HepG2 (cell line): ENCODE data around the gene C10orf120. TPM values are rescaled to one million over a fixed set of nuclear protein-coding genes. Genes with fewer than 3 reads are reported as not detected.

Source experiments
- ATAC-seq: fragments of 200-7000 bp; cut with Tn5 transposase; 3 replicates; pipeline ENCODE4 v1.9.1; 2020; ENCODE audit warnings: mild to moderate bottlenecking, moderate library complexity
- BruUV-seq: library from RNA; stranded (reverse); fragments of 400-500 nt; replicated peaks from 2 replicates; lab custom pipeline; 2021; lab: Mats Ljungman, UMichigan
- CTCF ChIA-PET: fragments of 300-600 bp; formaldehyde crosslinking; extraction: SDS; loops from one replicate; lab custom pipeline; 2021; ENCODE audit warnings: low total read pairs, inconsistent platforms, low intra/inter-chr PET ratio; lab: Yijun Ruan, JAX
- POLR2A ChIA-PET: fragments of 350-600 bp; sonication (Branson Sonifier 250); formaldehyde crosslinking; loops from one replicate; lab custom pipeline; 2020; ENCODE audit warnings: antibody characterized with exemption, inconsistent platforms; lab: Yijun Ruan, JAX
- DNase-seq: peaks from one replicate; pipeline ENCODE4 v3.0.0-alpha.2; 2015; ENCODE audit warnings: low spot score
- FAIRE-seq: peaks from 3 replicates; lab custom pipeline; 2011; peaks lifted over from hg19 to GRCh38; lab: Jason Lieb, UNC
- H2AFZ ChIP-seq: one replicate; pipeline ENCODE4 v1.6.1; 2011; ENCODE audit warnings: low read length, inconsistent platforms
- H3K27ac ChIP-seq: fragments of 300-600 bp; 3 replicates; pipeline ENCODE4 v1.8.0; 2011; ENCODE audit warnings: mixed run types, mild to moderate bottlenecking, mixed read lengths, low read length, inconsistent platforms; ENCODE audit not compliant: insufficient read depth; ENCODE audit errors: extremely low read length
- H3K27me3 ChIP-seq, 2 experiments: fragments of 200-600 bp in 1 of 2; 2 replicates in 1 of 2; 3 replicates in 1 of 2; pipeline versions ENCODE4 v1.6.0 to v1.8.0; 2011; ENCODE audit warnings: low read length in 2 of 2, mild to moderate bottlenecking in 2 of 2, moderate library complexity in 2 of 2, inconsistent platforms in 1 of 2; ENCODE audit not compliant: insufficient read depth in 2 of 2, control insufficient read depth in 1 of 2
- H3K36me3 ChIP-seq, 2 experiments: fragments of 200-600 bp in 1 of 2; replicated peaks in 1 of 2; 2 replicates in 1 of 2; 3 replicates in 1 of 2; pipeline versions ENCODE4 v1.5.1 to v1.8.0; 2011; ENCODE audit warnings: low read length in 2 of 2, inconsistent platforms in 1 of 2; ENCODE audit not compliant: insufficient read depth in 2 of 2, control insufficient read depth in 1 of 2
- H3K4me1 ChIP-seq: 2 replicates; pipeline ENCODE4 v1.5.1; 2012; ENCODE audit warnings: low read length, inconsistent platforms; ENCODE audit not compliant: insufficient read depth
- H3K4me2 ChIP-seq: 2 replicates; pipeline ENCODE4 v1.6.0; 2011; ENCODE audit warnings: low read depth, low read length, inconsistent platforms
- H3K4me3 ChIP-seq, 3 experiments: fragments of 200-600 bp in 1 of 3; sonication (generic), shearing (Covaris generic) in 1 of 3; replicated peaks in 1 of 3; 2 replicates each; pipeline ENCODE4 v1.5.1; 2011 to 2016; ENCODE audit warnings: low read length in 3 of 3, inconsistent platforms in 2 of 3, low read depth in 2 of 3, mild to moderate bottlenecking in 2 of 3, control low read depth in 1 of 3, mixed read lengths in 1 of 3; ENCODE audit not compliant: insufficient read depth in 1 of 3
- H3K79me2 ChIP-seq: one replicate; pipeline ENCODE4 v1.6.1; 2011; ENCODE audit warnings: low read length, inconsistent platforms; ENCODE audit not compliant: insufficient read depth
- H3K9ac ChIP-seq: 2 replicates; pipeline ENCODE4 v1.6.0; 2011; ENCODE audit warnings: mild to moderate bottlenecking, low read depth, low read length, inconsistent platforms; ENCODE audit not compliant: insufficient read depth
- H3K9me3 ChIP-seq: 2 replicates; pipeline ENCODE4 v1.5.1; 2012; ENCODE audit warnings: mild to moderate bottlenecking, low read length
- H4K20me1 ChIP-seq: 2 replicates; pipeline ENCODE4 v1.6.0; 2011; ENCODE audit warnings: inconsistent platforms, mild to moderate bottlenecking, low read length, moderate library complexity; ENCODE audit not compliant: insufficient read depth
- CREB1 ChIP-seq, 2 experiments: fragments of 450-650 bp in 1 of 2; IDR thresholded peaks; 2 replicates each; pipeline ENCODE4 v1.6.1; 2016 to 2017; ENCODE audit warnings: control low read depth in 1 of 2, mild to moderate bottlenecking in 1 of 2, missing compliant biosample characterization in 1 of 2, missing genetic modification characterization in 1 of 2
- GTF2F1 ChIP-seq: fragments of 150-350 bp; IDR thresholded peaks from 2 replicates; pipeline ENCODE4 v1.6.1; 2014; ENCODE audit warnings: low read length
- MTA1 ChIP-seq: sonication (generic); formaldehyde crosslinking; IDR thresholded peaks from 2 replicates; pipeline ENCODE4 v1.4.0; 2020; ENCODE audit warnings: missing genetic modification reagents, mild to moderate bottlenecking, borderline replicate concordance
- NAIF1 ChIP-seq: sonication (generic); formaldehyde crosslinking; IDR thresholded peaks from 2 replicates; pipeline ENCODE4 v1.5.0; 2020; ENCODE audit warnings: mild to moderate bottlenecking, missing genetic modification reagents, borderline replicate concordance
- PBX3 ChIP-seq: sonication (generic); formaldehyde crosslinking; IDR thresholded peaks from 2 replicates; pipeline ENCODE4 v1.8.1; 2023; ENCODE audit warnings: missing genetic modification reagents, inconsistent platforms, borderline replicate concordance
- PHB2 ChIP-seq: fragments of 450-650 bp; IDR thresholded peaks from 2 replicates; pipeline ENCODE4 v1.6.1; 2018; ENCODE audit not compliant: partially characterized antibody
- RCOR2 ChIP-seq: IDR thresholded peaks from 2 replicates; pipeline ENCODE4 v1.6.1; 2016; ENCODE audit warnings: missing biosample characterization, missing genetic modification reagents
- THAP11 ChIP-seq: IDR thresholded peaks from 2 replicates; pipeline ENCODE4 v1.6.1; 2016; ENCODE audit warnings: missing biosample characterization, missing genetic modification reagents
- ZNF160 ChIP-seq: sonication (generic); formaldehyde crosslinking; IDR thresholded peaks from 2 replicates; pipeline ENCODE4 v1.8.0; 2022; ENCODE audit warnings: mild to moderate bottlenecking, inconsistent platforms, missing genetic modification reagents
- ZNF232 ChIP-seq: sonication (generic); formaldehyde crosslinking; IDR thresholded peaks from 2 replicates; pipeline ENCODE4 v1.4.0; 2020; ENCODE audit warnings: missing genetic modification reagents, borderline replicate concordance
- ZNF333 ChIP-seq: sonication (generic); formaldehyde crosslinking; IDR thresholded peaks from 2 replicates; pipeline ENCODE4 v1.4.0; 2020; ENCODE audit warnings: mild to moderate bottlenecking, missing genetic modification reagents, borderline replicate concordance
- ZNF343 ChIP-seq: sonication (generic); formaldehyde crosslinking; IDR thresholded peaks from 2 replicates; pipeline ENCODE4 v1.4.0; 2020; ENCODE audit warnings: mild to moderate bottlenecking, missing genetic modification reagents
- ZNF564 ChIP-seq: sonication (generic); formaldehyde crosslinking; IDR thresholded peaks from 2 replicates; pipeline ENCODE4 v1.8.1; 2023; ENCODE audit warnings: mild to moderate bottlenecking, missing genetic modification reagents
- ZNF670 ChIP-seq: sonication (generic); formaldehyde crosslinking; IDR thresholded peaks from 2 replicates; pipeline ENCODE4 v1.8.0; 2022; ENCODE audit warnings: mild to moderate bottlenecking, missing genetic modification reagents, borderline replicate concordance
- WGBS: methylation state at CpG from one replicate; pipeline ENCODE4 v1.1.6; 2017; ENCODE audit warnings: low lambda C conversion rate; 5-methylcytosine and 5-hydroxymethylcytosine counted together
- in situ Hi-C: cut with HindIII; loops from 2 replicates; pipeline ENCODE4 v1.10.0; 2017; ENCODE audit warnings: low pct_unique_long_range_greater_than_20kb; ENCODE audit not compliant: extremely low pct_ligation_motif_present
- intact Hi-C: fragments of 100-400 bp; cut with micrococcal nuclease; formaldehyde crosslinking; loops from one replicate; pipeline ENCODE4 v1.10.0; 2022; ENCODE audit not compliant: unreplicated experiment
- polyA plus RNA-seq, 8 experiments: library from polyadenylated mRNA; depleted of rRNA in 3 of 8; stranded (reverse) in 7 of 8; unstranded in 1 of 8; fragments of >200 nt; fragmentation: Illumina TruSeq in 4 of 8; extraction: Trizol in 4 of 8; gene quantifications; 2 replicates each; pipeline versions ENCODE4 v1.2.1 to v1.2.3, GENCODE V29; 2011 to 2016; ENCODE audit warnings: low read depth in 4 of 8, missing spikeins in 1 of 8, mixed read lengths in 1 of 8; ENCODE audit not compliant: insufficient read depth in 1 of 8
- total RNA-seq, 5 experiments: library from RNA; depleted of rRNA; stranded (reverse); fragments of >200 nt; fragmentation: Illumina TruSeq; extraction: Trizol; gene quantifications; 2 replicates each; pipeline ENCODE4 v1.2.3, GENCODE V29; 2016; ENCODE audit warnings: low read depth in 1 of 5
- TF ChIP-seq, protein P1 (sequence below): sonication (generic); formaldehyde crosslinking; IDR thresholded peaks from 2 replicates; pipeline ENCODE4 v1.4.0; 2020; ENCODE audit warnings: mild to moderate bottlenecking, missing genetic modification reagents

C10orf120 gene
- total and polyA plus RNA-seq, 2 of the 13 experiments (the other 11 are each of a cell fraction or from before 2014, with no cell fraction given), result not detected

DNA sequence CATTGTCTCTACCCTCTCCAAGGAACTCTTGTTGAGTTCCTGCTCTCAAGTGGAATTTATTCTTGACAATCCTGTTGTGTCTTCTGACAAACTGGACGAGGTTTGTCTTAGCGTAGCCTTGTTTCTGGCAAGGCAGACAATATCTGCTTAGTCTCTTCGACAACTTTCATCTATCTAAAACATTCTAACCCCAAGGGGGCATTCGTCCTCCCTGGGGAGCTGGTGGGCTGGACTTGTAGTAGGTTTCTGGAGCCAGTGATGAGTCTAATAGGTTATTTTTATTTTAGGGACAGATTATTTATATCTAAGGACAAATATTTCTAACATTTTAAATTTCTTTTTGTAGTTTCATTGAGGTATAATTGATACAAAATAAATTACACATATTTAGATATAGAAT, 7.3 kb upstream of the C10orf120 start:
- Histone ChIP-seq H3K4me3 (no peak overlapping the region), H2AFZ (no peak overlapping the region), H3K9me3 (no peaks in the 10 kb centered on the region), H3K79me2 (no peaks in the 10 kb centered on the region), H3K4me2 (no peak overlapping the region), H3K4me1 (no peaks in the 10 kb centered on the region), H3K9ac (no peak overlapping the region), H3K27ac (no peak overlapping the region), H3K36me3 (no peaks in the 10 kb centered on the region), H4K20me1 (no peaks in the 10 kb centered on the region), H3K27me3 (peaks cover 2 to 13% of the 10 kb centered on the region in 2 experiments; a peak in 4 of 5 replicates)
- in situ Hi-C loops (loop anchor here (10.0 kb wide), 1 partner anchor 412 kb away; no protein-coding TSS in a partner anchor), intact Hi-C loops (no loop called here)
- 27% methylated on average over 4 of the region's 4 CpGs for WGBS
- no peak for DNase-seq
- ChIA-PET CTCF (no interaction called here), POLR2A (no interaction called here)
- TF ChIP-seq ZNF343 (CRISPR knock-in tag) (no peak), CREB1 (IDR thresholded peaks at IDR 0.05) (no peak), CREB1 (CRISPR knock-in tag; IDR thresholded peaks at IDR 0.05) (no peak), THAP11 (CRISPR knock-in tag) (no peak), GTF2F1 (no peak), ZNF160 (no peak), RCOR2 (CRISPR knock-in tag) (no peak), ZNF564 (CRISPR knock-in tag) (no peak), PHB2 (no peak), ZNF232 (CRISPR knock-in tag) (no peak), NAIF1 (CRISPR knock-in tag) (no peak), MTA1 (no peak), ZNF333 (no peak), ZNF670 (CRISPR knock-in tag) (no peak), PBX3 (CRISPR knock-in tag) (no peak)
- TF ChIP-seq, protein P1, sequence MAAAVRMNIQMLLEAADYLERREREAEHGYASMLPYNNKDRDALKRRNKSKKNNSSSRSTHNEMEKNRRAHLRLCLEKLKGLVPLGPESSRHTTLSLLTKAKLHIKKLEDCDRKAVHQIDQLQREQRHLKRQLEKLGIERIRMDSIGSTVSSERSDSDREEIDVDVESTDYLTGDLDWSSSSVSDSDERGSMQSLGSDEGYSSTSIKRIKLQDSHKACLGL, result no peak
- no peak for ATAC-seq
- no TSS peak for BruUV-seq
- no peak for FAIRE-seq
